H1 (cell line): Measurements from ENCODE around the gene SPDEF. TPM values are rescaled to one million over a fixed set of nuclear protein-coding genes. Genes with fewer than 3 reads are reported as not detected.
A peak's percentile ranks its signal among the peaks of the same experiment; 100 is the strongest.

ENCODE experiments used
- CTCF ChIA-PET: fragments of 300-600 bp; sonication (Branson Sonifier 250); formaldehyde crosslinking; loops from one replicate; lab custom pipeline; 2021; ENCODE audit not compliant: partially characterized antibody; lab: Charles Lee
- POLR2A ChIA-PET: fragments of 300-600 bp; sonication (Branson Sonifier 250); formaldehyde crosslinking; loops from one replicate; lab custom pipeline; 2021; ENCODE audit warnings: inconsistent platforms; ENCODE audit not compliant: partially characterized antibody; lab: Charles Lee
- DNase-seq, 2 experiments: peaks; one replicate each; pipeline versions ENCODE4 v3.0.0 to v3.0.0-alpha.2; 2010 to 2022; ENCODE audit warnings: low spot score in 2 of 2, low read depth in 1 of 2, mixed read lengths in 1 of 2
- FAIRE-seq: peaks from 2 replicates; lab custom pipeline; 2011; peaks lifted over from hg19 to GRCh38; lab: Jason Lieb, UNC
- H2AFZ ChIP-seq: 2 replicates; pipeline ENCODE4 v1.8.1; 2012; ENCODE audit warnings: low read length, inconsistent platforms
- H2AK5ac ChIP-seq: 2 replicates; pipeline ENCODE4 v1.6.1; 2013; ENCODE audit warnings: low read depth, low read length
- H2BK120ac ChIP-seq: replicated peaks from 2 replicates; pipeline ENCODE3; 2013; ENCODE audit warnings: low read depth, low read length, inconsistent platforms
- H2BK12ac ChIP-seq: 2 replicates; pipeline ENCODE4 v1.6.1; 2013; ENCODE audit warnings: low read depth, low read length
- H2BK15ac ChIP-seq: 2 replicates; pipeline ENCODE4 v1.6.1; 2013; ENCODE audit warnings: low read length
- H2BK20ac ChIP-seq: 2 replicates; pipeline ENCODE4 v1.6.1; 2013; ENCODE audit warnings: low read length
- H2BK5ac ChIP-seq: 2 replicates; pipeline ENCODE4 v1.6.1; 2013; ENCODE audit warnings: low read depth, low read length
- H3K14ac ChIP-seq: 2 replicates; pipeline ENCODE4 v1.6.1; 2013; ENCODE audit warnings: inconsistent platforms; ENCODE audit not compliant: insufficient read length
- H3K18ac ChIP-seq: 2 replicates; pipeline ENCODE4 v1.6.1; 2013; ENCODE audit warnings: low read length; ENCODE audit errors: extremely low read depth
- H3K23ac ChIP-seq: 2 replicates; pipeline ENCODE4 v1.6.1; 2013; ENCODE audit warnings: inconsistent platforms; ENCODE audit not compliant: insufficient read length
- H3K23me2 ChIP-seq: 2 replicates; pipeline ENCODE4 v1.6.1; 2013; ENCODE audit warnings: low read depth, low read length
- H3K27ac ChIP-seq: 2 replicates; pipeline ENCODE4 v1.6.1; 2011; ENCODE audit warnings: low read depth, low read length, inconsistent platforms
- H3K27me3 ChIP-seq, 4 experiments: replicated peaks in 1 of 4; 1 replicate in 1 of 4; 2 replicates in 3 of 4; pipeline versions ENCODE4 v1.6.1 to v1.8.1; 2011 to 2013; ENCODE audit warnings: low read length in 3 of 4, mild to moderate bottlenecking in 3 of 4, inconsistent platforms in 2 of 4, mixed read lengths in 2 of 4, moderate library complexity in 1 of 4; ENCODE audit not compliant: control insufficient read depth in 3 of 4, insufficient read depth in 3 of 4; ENCODE audit errors: extremely low read depth in 1 of 4
- H3K36me3 ChIP-seq, 4 experiments: 2 replicates each; pipeline versions ENCODE4 v1.6.1 to v1.8.1; 2011 to 2013; ENCODE audit warnings: mild to moderate bottlenecking in 4 of 4, low read length in 3 of 4, moderate library complexity in 2 of 4, control low read depth in 1 of 4, inconsistent platforms in 1 of 4; ENCODE audit not compliant: insufficient read depth in 4 of 4, control insufficient read depth in 2 of 4
- H3K4ac ChIP-seq: replicated peaks from 2 replicates; pipeline ENCODE3; 2013; ENCODE audit warnings: low read length, low read depth, mixed read lengths, inconsistent platforms; ENCODE audit not compliant: insufficient read length
- H3K4me1 ChIP-seq, 4 experiments: replicated peaks in 1 of 4; 1 replicate in 1 of 4; 2 replicates in 3 of 4; pipeline versions ENCODE4 v1.6.1 to v1.8.1; 2011 to 2013; ENCODE audit warnings: low read length in 3 of 4, inconsistent platforms in 2 of 4, mixed read lengths in 1 of 4; ENCODE audit not compliant: insufficient read depth in 4 of 4, control insufficient read depth in 3 of 4
- H3K4me2 ChIP-seq, 2 experiments: 2 replicates each; pipeline versions ENCODE4 v1.6.1 to v1.8.1; 2011 to 2013; ENCODE audit warnings: low read depth in 2 of 2, low read length in 2 of 2, control low read depth in 1 of 2, inconsistent platforms in 1 of 2, mild to moderate bottlenecking in 1 of 2; ENCODE audit not compliant: insufficient read depth in 1 of 2
- H3K4me3 ChIP-seq, 4 experiments: fragments of 200-600, 300-600 bp in 1 of 4; sonication (generic), shearing (Covaris generic), sonication (Bioruptor Twin) in 1 of 4; 2 replicates each; pipeline versions ENCODE4 v1.5.1 to v1.8.1; 2011 to 2016; ENCODE audit warnings: low read length in 4 of 4, low read depth in 3 of 4, control low read depth in 2 of 4, inconsistent platforms in 2 of 4, mild to moderate bottlenecking in 2 of 4, mixed read lengths in 1 of 4, moderate library complexity in 1 of 4; ENCODE audit not compliant: insufficient read depth in 2 of 4; ENCODE audit errors: extremely low read depth in 1 of 4
- H3K56ac ChIP-seq: replicated peaks from 2 replicates; pipeline ENCODE3; 2013; ENCODE audit warnings: low read depth, mild to moderate bottlenecking, mixed read lengths, low read length, inconsistent platforms; ENCODE audit not compliant: insufficient read length
- H3K79me1 ChIP-seq: 2 replicates; pipeline ENCODE4 v1.6.1; 2013; ENCODE audit warnings: low read depth, low read length, control low read depth
- H3K79me2 ChIP-seq, 2 experiments: 2 replicates each; pipeline versions ENCODE4 v1.6.1 to v1.8.1; 2012 to 2013; ENCODE audit warnings: low read length in 2 of 2, mild to moderate bottlenecking in 2 of 2, inconsistent platforms in 1 of 2; ENCODE audit not compliant: insufficient read depth in 2 of 2, control insufficient read depth in 1 of 2
- H3K9ac ChIP-seq, 4 experiments: replicated peaks in 1 of 4; 1 replicate in 1 of 4; 2 replicates in 3 of 4; pipeline versions ENCODE4 v1.6.1 to v1.8.1; 2011 to 2013; ENCODE audit warnings: low read depth in 3 of 4, low read length in 3 of 4, control low read depth in 2 of 4, mild to moderate bottlenecking in 2 of 4, moderate library complexity in 2 of 4, inconsistent platforms in 1 of 4; ENCODE audit errors: extremely low read depth in 1 of 4
- H3K9me3 ChIP-seq, 2 experiments: 2 replicates each; pipeline versions ENCODE4 v1.6.1 to v1.8.1; 2012 to 2013; ENCODE audit warnings: mild to moderate bottlenecking in 2 of 2, moderate library complexity in 2 of 2, control low read depth in 1 of 2, inconsistent platforms in 1 of 2, low read depth in 1 of 2, low read length in 1 of 2, mixed read lengths in 1 of 2; ENCODE audit not compliant: insufficient read depth in 2 of 2
- H4K20me1 ChIP-seq, 2 experiments: replicated peaks in 1 of 2; 2 replicates each; pipeline versions ENCODE3 to v1.8.1; 2011 to 2013; ENCODE audit warnings: inconsistent platforms in 2 of 2, low read length in 2 of 2, mild to moderate bottlenecking in 1 of 2; ENCODE audit not compliant: insufficient read depth in 2 of 2, control insufficient read depth in 1 of 2
- H4K5ac ChIP-seq: 2 replicates; pipeline ENCODE4 v1.6.1; 2013; ENCODE audit warnings: low read length, low read depth, mixed read lengths, inconsistent platforms; ENCODE audit not compliant: insufficient read length
- H4K8ac ChIP-seq: 2 replicates; pipeline ENCODE4 v1.8.0; 2013; ENCODE audit warnings: mild to moderate bottlenecking, moderate library complexity, low read length, inconsistent platforms; ENCODE audit not compliant: insufficient read depth; ENCODE audit errors: extremely low read depth
- H4K91ac ChIP-seq: replicated peaks from 2 replicates; pipeline ENCODE3; 2013; ENCODE audit warnings: low read length, mixed read lengths, inconsistent platforms; ENCODE audit not compliant: insufficient read length
- ASH2L ChIP-seq: fragments of 200-600, 300-600 bp; sonication (generic); IDR thresholded peaks from one replicate; pipeline ENCODE4 v1.7.1; 2017; ENCODE audit warnings: low read length
- ATF2 ChIP-seq: IDR thresholded peaks from 2 replicates; pipeline ENCODE4 v1.6.1; 2012; ENCODE audit warnings: low read length, inconsistent platforms
- HDAC2 ChIP-seq, 2 experiments: fragments of 300-600 bp in 1 of 2; sonication (generic) in 1 of 2; IDR thresholded peaks; 2 replicates each; pipeline ENCODE4 v1.6.1; 2011 to 2012; ENCODE audit warnings: low read depth in 2 of 2, low read length in 2 of 2, mild to moderate bottlenecking in 2 of 2, moderate library complexity in 2 of 2, borderline replicate concordance in 1 of 2, inconsistent platforms in 1 of 2
- USF2 ChIP-seq: IDR thresholded peaks from 2 replicates; pipeline ENCODE4 v1.6.1; 2011; ENCODE audit warnings: low read length, improper control_type of control experiment
- WGBS, 2 experiments: shearing (Covaris generic) in 1 of 2; methylation state at CpG; one replicate each; pipeline versions ENCODE4 v1.1.6 to v1.1.7; 2013 to 2015; ENCODE audit warnings: low lambda C conversion rate in 2 of 2, mixed read lengths in 2 of 2, inconsistent platforms in 1 of 2, low coverage in 1 of 2, missing lambda C conversion rate in 1 of 2; ENCODE audit not compliant: insufficient replicate concordance in 2 of 2, insufficient coverage in 1 of 2, insufficient read length in 1 of 2; ENCODE audit errors: extremely low coverage in 1 of 2, missing lambda C conversion rate in 1 of 2; 5-methylcytosine and 5-hydroxymethylcytosine counted together
- polyA plus RNA-seq, 7 experiments: library from polyadenylated mRNA; depleted of rRNA in 3 of 7; stranded (reverse) in 5 of 7; unstranded in 2 of 7; fragments of >200 nt in 5 of 7; fragments of 200-250 nt in 2 of 7; gene quantifications; 1 replicate in 5 of 7; 2 replicates in 1 of 7; 4 replicates in 1 of 7; pipeline versions ENCODE4 v1.2.1 to v1.2.3, GENCODE V29; 2011 to 2013; ENCODE audit warnings: missing spikeins in 2 of 7, mixed read lengths in 2 of 7
- total RNA-seq: library from RNA; stranded (reverse); fragmentation: NEBNext Ultra II Directional; extraction: Animal tissue kit (Norgen Biotek cat#: 25700); gene quantifications from 2 replicates; pipeline ENCODE4 v1.2.1, GENCODE V29; 2021

Gene SPDEF
- total and polyA plus RNA-seq, 2 of the 8 experiments (the other 6 are each of a cell fraction or from before 2014, with no cell fraction given) = 0.15 to 0.30 TPM

- no peak overlapping the region for H2AFZ ChIP-seq
- no peak overlapping the region for H2BK5ac ChIP-seq
- H3K79me2 ChIP-seq = no peaks in the 10 kb centered on the region
- no peak overlapping the region; the same call in 1 of the 2 replicates for H2BK12ac ChIP-seq
- H3K23ac ChIP-seq = no peak overlapping the region
- peaks cover 12% of the 10 kb centered on the region for H3K23me2 ChIP-seq
- no peak for DNase-seq
- H3K9ac ChIP-seq = peak overlapping the region in 1 of 4 experiments; percentile 42; a peak in 2 of 7 replicates
- peak; percentile 76 for FAIRE-seq
- 89% methylated on average over 4 of the region's 4 CpGs; no CpG with 5 or more reads in 1 of the 2 experiments for WGBS, 2 experiments
- H4K91ac ChIP-seq = no peak overlapping the region
- H3K36me3 ChIP-seq = no peaks in the 10 kb centered on the region
- TF ChIP-seq USF2 (no peak), HDAC2 (IDR thresholded peaks at IDR 0.05; ENCODE audit: borderline replicate concordance in 1 of 2, low read depth in 2 of 2, low read length in 2 of 2) (no peak), ATF2 (no peak), ASH2L (no peak)
- peaks cover 0 to 6% (median 1%) of the 10 kb centered on the region in 4 experiments; a peak in 2 of 7 replicates for H3K27me3 ChIP-seq
- no peak overlapping the region for H2BK20ac ChIP-seq
- POLR2A ChIA-PET = interaction anchor here (1.2 to 1.7 kb wide), 3 partner anchors 11 to 277 kb away, joined by 3 to 5 read pairs (median 3); partner anchors contain the start of gene HMGA1
- H3K14ac ChIP-seq = no peak overlapping the region
- H3K9me3 ChIP-seq = no peaks in the 10 kb centered on the region
- H4K5ac ChIP-seq = no peak overlapping the region
- H3K27ac ChIP-seq = no peak overlapping the region
- CTCF ChIA-PET = interaction anchor here (0.7 to 4.5 kb wide), 4 partner anchors 9 to 95 kb away, joined by 3 to 23 read pairs (median 6); no protein-coding TSS in a partner anchor
- H3K4me2 ChIP-seq = peak overlapping the region in 1 of 2 experiments; percentile 62; a peak in 2 of 4 replicates
- H3K56ac ChIP-seq = no peak overlapping the region
- H2AK5ac ChIP-seq = 0 out of 2 replicates have a peak overlapping the region, but pooled peaks have one; percentile 88
- no peak overlapping the region for H3K4me3 ChIP-seq
- H3K4ac ChIP-seq = no peak overlapping the region
- H4K20me1 ChIP-seq = peaks cover 0 to 4% of the 10 kb centered on the region in 2 experiments
- no peak overlapping the region; the same call in 1 of the 2 replicates for H4K8ac ChIP-seq
- peaks cover 3% of the 10 kb centered on the region; the same call in 1 of the 2 replicates for H3K79me1 ChIP-seq
- H2BK15ac ChIP-seq = peak overlapping the region; percentile 3; the same call in 1 of the 2 replicates
- H3K4me1 ChIP-seq = peaks cover 0 to 17% (median 9%) of the 10 kb centered on the region in 4 experiments; a peak in 5 of 7 replicates
- peak overlapping the region; percentile 47 for H2BK120ac ChIP-seq
- no peak overlapping the region for H3K18ac ChIP-seq
These were observed 42.5 kb downstream of the SPDEF start for GRCh38 chr6:34513646-34514045.
